SK-N-SH (cell line): ENCODE measurements around the gene CDH22. TPM values are rescaled to one million over a fixed set of nuclear protein-coding genes. Genes with fewer than 3 reads are reported as not detected.

Experiments used
- CTCF ChIA-PET: fragments of 300-600, 350-600 bp; formaldehyde crosslinking; extraction: SDS; loops from one replicate; lab custom pipeline; 2021; lab: Yijun Ruan, JAX
- POLR2A ChIA-PET: fragments of 350-600 bp; sonication (Branson Sonifier 250); formaldehyde crosslinking; extraction: SDS; loops from one replicate; lab custom pipeline; 2020; ENCODE audit warnings: antibody characterized with exemption, inconsistent platforms; lab: Yijun Ruan, JAX
- DNase-seq: peaks from one replicate; pipeline ENCODE4 v3.0.0; 2012
- H2AFZ ChIP-seq: fragments of 200-600 bp; sonication (generic); 2 replicates; pipeline ENCODE4 v1.8.1; 2016; ENCODE audit warnings: antibody characterized with exemption, mild to moderate bottlenecking, low read depth
- H3F3A ChIP-seq: fragments of 200-600 bp; sonication (generic); replicated peaks from 2 replicates; pipeline ENCODE3; 2016; ENCODE audit warnings: antibody characterized with exemption, mild to moderate bottlenecking; ENCODE audit not compliant: insufficient read depth
- H3K27ac ChIP-seq, 2 experiments: fragments of 200-500 bp in 1 of 2; fragments of 200-600 bp in 1 of 2; sonication (Bioruptor generic) in 1 of 2; sonication (generic), shearing (Covaris generic) in 1 of 2; 2 replicates each; pipeline versions ENCODE4 v1.5.1 to v1.6.1; 2014 to 2016; ENCODE audit warnings: low read depth in 2 of 2, inconsistent platforms in 1 of 2, low read length in 1 of 2, mild to moderate bottlenecking in 1 of 2, mixed read lengths in 1 of 2
- H3K27me3 ChIP-seq: fragments of 200-600 bp; sonication (generic), shearing (Covaris generic); 2 replicates; pipeline ENCODE4 v1.6.1; 2016; ENCODE audit warnings: mixed run types; ENCODE audit not compliant: insufficient read depth
- H3K36me3 ChIP-seq, 2 experiments: fragments of 200-500 bp in 1 of 2; fragments of 200-600 bp in 1 of 2; sonication (Bioruptor generic) in 1 of 2; sonication (generic) in 1 of 2; replicated peaks in 1 of 2; 2 replicates each; pipeline versions ENCODE3 to v1.5.1; 2014 to 2016; ENCODE audit warnings: low read length in 1 of 2, mild to moderate bottlenecking in 1 of 2; ENCODE audit not compliant: insufficient read depth in 2 of 2, control insufficient read depth in 1 of 2
- H3K4me1 ChIP-seq, 2 experiments: fragments of 200-500 bp in 1 of 2; fragments of 200-600 bp in 1 of 2; sonication (Bioruptor generic) in 1 of 2; sonication (generic), shearing (Covaris generic) in 1 of 2; 2 replicates each; pipeline versions ENCODE4 v1.5.1 to v1.6.1; 2014 to 2016; ENCODE audit warnings: low read depth in 1 of 2, low read length in 1 of 2, mixed run types in 1 of 2; ENCODE audit not compliant: insufficient read depth in 2 of 2, control insufficient read depth in 1 of 2
- H3K4me2 ChIP-seq: fragments of 200-600 bp; sonication (generic), shearing (Covaris generic); 2 replicates; pipeline ENCODE4 v1.6.1; 2017; ENCODE audit warnings: mixed run types
- H3K4me3 ChIP-seq, 2 experiments: fragments of 200-500 bp in 1 of 2; fragments of 200-600 bp in 1 of 2; sonication (Bioruptor generic) in 1 of 2; sonication (generic), shearing (Covaris generic) in 1 of 2; 2 replicates each; pipeline versions ENCODE4 v1.5.1 to v1.8.1; 2014 to 2016; ENCODE audit warnings: low read depth in 2 of 2, inconsistent platforms in 1 of 2, low read length in 1 of 2, mild to moderate bottlenecking in 1 of 2, mixed read lengths in 1 of 2, moderate library complexity in 1 of 2
- H3K79me2 ChIP-seq: fragments of 200-600 bp; sonication (generic); 2 replicates; pipeline ENCODE4 v1.8.1; 2017; ENCODE audit warnings: mild to moderate bottlenecking; ENCODE audit not compliant: insufficient read depth
- H3K9ac ChIP-seq: fragments of 200-600 bp; sonication (generic); 2 replicates; pipeline ENCODE4 v1.6.1; 2017; ENCODE audit warnings: mixed run types
- H3K9me2 ChIP-seq: fragments of 200-600 bp; sonication (generic); 2 replicates; pipeline ENCODE4 v1.6.1; 2017; ENCODE audit warnings: mixed run types
- H3K9me3 ChIP-seq: fragments of 200-600 bp; sonication (generic); 2 replicates; pipeline ENCODE4 v1.6.1; 2017; ENCODE audit warnings: mixed run types, mild to moderate bottlenecking, moderate library complexity
- H4K20me1 ChIP-seq: fragments of 200-600 bp; sonication (generic); 2 replicates; pipeline ENCODE4 v1.6.1; 2017; ENCODE audit warnings: mild to moderate bottlenecking, mixed run types; ENCODE audit not compliant: insufficient read depth
- CTCF ChIP-seq: fragments of 200-600 bp; sonication (generic); IDR thresholded peaks from 2 replicates; pipeline ENCODE4 v1.6.1; 2017; ENCODE audit warnings: antibody characterized with exemption, mild to moderate bottlenecking, moderate library complexity
- EZH2phosphoT487 ChIP-seq: fragments of 200-600 bp; sonication (generic); IDR thresholded peaks from 2 replicates; pipeline ENCODE4 v1.6.1; 2017; ENCODE audit warnings: low read depth, mixed run types, mild to moderate bottlenecking, antibody characterized with exemption, moderate library complexity, borderline replicate concordance
- GABPA ChIP-seq: IDR thresholded peaks from 2 replicates; pipeline ENCODE4 v1.4.0; 2012; ENCODE audit warnings: low read depth, mild to moderate bottlenecking
- MAX ChIP-seq: IDR thresholded peaks from 2 replicates; pipeline ENCODE4 v1.4.0; 2012; ENCODE audit warnings: low read depth
- NFIC ChIP-seq: IDR thresholded peaks from 2 replicates; pipeline ENCODE4 v1.4.0; 2012; ENCODE audit warnings: borderline replicate concordance
- POLR2AphosphoS5 ChIP-seq: IDR thresholded peaks from 2 replicates; pipeline ENCODE4 v1.6.1; 2012; ENCODE audit warnings: low read depth, low read length
- RAD21 ChIP-seq: IDR thresholded peaks from 2 replicates; pipeline ENCODE4 v1.6.1; 2012; ENCODE audit warnings: mild to moderate bottlenecking, low read length
- RCOR1 ChIP-seq: fragments of 150-350 bp; IDR thresholded peaks from 2 replicates; pipeline ENCODE4 v1.6.1; 2017; ENCODE audit warnings: antibody characterized with exemption, low read length
- SIN3A ChIP-seq: IDR thresholded peaks from 2 replicates; pipeline ENCODE4 v1.6.1; 2012; ENCODE audit warnings: low read depth, mild to moderate bottlenecking, low read length, moderate library complexity, borderline replicate concordance
- SMC3 ChIP-seq: IDR thresholded peaks from 2 replicates; pipeline ENCODE4 v1.6.1; 2012; ENCODE audit warnings: low read depth, low read length, improper control_type of control experiment
- TAF1 ChIP-seq: IDR thresholded peaks from 2 replicates; pipeline ENCODE4 v1.6.1; 2012; ENCODE audit warnings: low read depth, mild to moderate bottlenecking, low read length, moderate library complexity, borderline replicate concordance
- YY1 ChIP-seq: IDR thresholded peaks from 2 replicates; pipeline ENCODE4 v1.4.0; 2012; ENCODE audit warnings: low read depth, mild to moderate bottlenecking
- WGBS: methylation state at CpG from one replicate; pipeline ENCODE4 v1.1.6; 2017; ENCODE audit warnings: low lambda C conversion rate; 5-methylcytosine and 5-hydroxymethylcytosine counted together
- polyA plus RNA-seq, 3 experiments: library from polyadenylated mRNA; depleted of rRNA; stranded (reverse); fragments of >200 nt; gene quantifications; 2 replicates each; pipeline ENCODE4 v1.2.3, GENCODE V29; 2012

Gene CDH22
- polyA plus RNA-seq, 1 of the 3 experiments (the other 2 are of a cell fraction), result not detected

- no peaks in the 10 kb centered on the region for H3K27me3 ChIP-seq
These were observed 35.2 kb upstream of the CDH22 start for GRCh38 chr20:46343348-46343974.

GRCh38 chr20:46342451-46343347 lies 34.4 kb upstream of the CDH22 start:
- Histone ChIP-seq H3K9me2 (no peaks in the 10 kb centered on the region), H3K36me3 (no peaks in the 10 kb centered on the region), H2AFZ (no peak overlapping the region), H3K4me1 (peaks cover 0 to 33% of the 10 kb centered on the region in 2 experiments; a peak in 1 of 4 replicates), H3K79me2 (no peaks in the 10 kb centered on the region), H3F3A (no peaks in the 10 kb centered on the region), H3K4me3 (no peak overlapping the region), H3K27me3 (peaks cover 4% of the 10 kb centered on the region; the same call in 1 of the 2 replicates), H3K9ac (no peak overlapping the region), H4K20me1 (no peaks in the 10 kb centered on the region), H3K27ac (no peak overlapping the region), H3K9me3 (no peaks in the 10 kb centered on the region), H3K4me2 (no peak overlapping the region)
- 68% methylated on average over 17 of the region's 17 CpGs for WGBS
- ChIA-PET POLR2A (no interaction called here), CTCF (interaction anchor here (0.9 to 11.6 kb wide), 7 partner anchors 11 to 213 kb away, joined by 3 to 190 read pairs (median 6); partner anchors contain the start of gene CDH22)
- DNase-seq, result no peak
- no peak for TF ChIP-seq CTCF
- TF ChIP-seq POLR2AphosphoS5, result no peak
- no peak for TF ChIP-seq SIN3A
- no peak for TF ChIP-seq SMC3
- no peak for TF ChIP-seq MAX
- no peak for TF ChIP-seq EZH2phosphoT487
- TF ChIP-seq YY1, result no peak
- TF ChIP-seq NFIC, result no peak
- TF ChIP-seq RCOR1, result no peak
- no peak for TF ChIP-seq RAD21
- TF ChIP-seq TAF1, result no peak

More at GRCh38 chr20:46343348-46343974, 35.2 kb upstream of the CDH22 start:
- peaks cover 0 to 2% of the 10 kb centered on the region in 2 experiments for H3K36me3 ChIP-seq
- H3K79me2 ChIP-seq, result no peaks in the 10 kb centered on the region
- no peak overlapping the region for H3K9ac ChIP-seq
- H3K27ac ChIP-seq, result no peak overlapping the region
- CTCF ChIA-PET, result interaction anchor here (1.0 to 11.6 kb wide), 8 partner anchors 12 to 376 kb away, joined by 3 to 190 read pairs (median 10); partner anchors contain the start of gene CDH22
- no peaks in the 10 kb centered on the region for H3K9me2 ChIP-seq
- no peak overlapping the region for H3K4me3 ChIP-seq
- H3K4me2 ChIP-seq, result no peak overlapping the region
- H2AFZ ChIP-seq, result no peak overlapping the region
- WGBS, result 53% methylated on average over 10 of the region's 17 CpGs
- H3K9me3 ChIP-seq, result no peaks in the 10 kb centered on the region
- POLR2A ChIA-PET, result interaction anchor here (0.9 to 1.3 kb wide), 2 partner anchors 11 to 16 kb away, joined by 3 to 5 read pairs; no protein-coding TSS in a partner anchor
- no peaks in the 10 kb centered on the region for H3F3A ChIP-seq
- TF ChIP-seq MAX, result no peak
- TF ChIP-seq GABPA, result no peak
- TF ChIP-seq, all 33 proteins: peak for 0
- DNase-seq, result no peak
- Histone ChIP-seq H3K4me1 (peaks cover 0 to 37% of the 10 kb centered on the region in 2 experiments; a peak in 1 of 4 replicates), H4K20me1 (no peaks in the 10 kb centered on the region)
